Activated naive CD4-positive, alpha-beta T cell (primary cell): ENCODE data around the gene EMC10.

Experiments
- DNase-seq, 4 experiments: peaks; one replicate each; lab custom pipeline; 2025; lab: John Stamatoyannopoulos, UW

EMC10 gene

GRCh38 chr19:50497022-50497405 lies 20.7 kb downstream of the EMC10 start:
- DNase-seq: no peak

DNA sequence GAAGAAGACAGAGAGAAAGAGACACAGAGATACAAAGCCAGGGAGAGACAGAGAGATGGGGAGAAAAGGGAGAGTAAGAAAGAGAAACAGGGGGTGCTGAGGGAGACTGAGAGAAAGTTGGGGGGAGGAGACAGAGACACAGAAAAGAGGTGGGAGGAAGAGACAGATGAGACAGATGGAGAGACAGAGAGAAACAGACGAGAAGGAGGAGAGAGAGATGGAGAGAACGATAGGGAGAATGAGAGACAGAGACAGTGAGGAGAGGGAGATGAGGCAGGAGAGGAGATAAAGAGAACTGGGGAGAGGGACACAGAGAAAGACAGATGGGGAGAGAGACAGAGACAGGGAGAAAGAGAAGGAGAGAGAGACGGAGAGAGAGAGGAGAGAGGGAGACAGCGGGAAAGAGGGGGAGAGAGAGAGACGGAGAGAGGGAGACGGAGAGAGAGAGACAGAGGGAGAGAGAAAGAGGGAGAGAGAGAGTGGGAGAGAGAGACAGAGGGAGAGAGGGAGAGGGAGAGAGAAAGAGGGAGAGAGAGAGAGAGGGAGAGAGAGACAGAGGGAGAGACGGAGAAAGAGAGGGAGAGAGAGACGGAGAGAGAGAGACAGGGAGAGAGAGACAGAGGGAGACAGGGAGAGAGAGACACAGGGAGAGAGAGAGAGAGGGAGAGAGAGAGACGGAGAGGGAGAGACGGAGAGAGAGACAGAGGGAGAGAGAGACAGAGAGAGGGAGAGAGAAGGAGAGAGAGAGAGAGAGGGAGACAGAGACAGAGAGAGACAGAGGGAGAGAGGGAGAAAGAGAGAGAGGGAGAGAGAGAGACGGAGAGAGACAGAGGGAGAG lies 22.1 kb downstream of the EMC10 start:
- DNase-seq: no peak

DNA sequence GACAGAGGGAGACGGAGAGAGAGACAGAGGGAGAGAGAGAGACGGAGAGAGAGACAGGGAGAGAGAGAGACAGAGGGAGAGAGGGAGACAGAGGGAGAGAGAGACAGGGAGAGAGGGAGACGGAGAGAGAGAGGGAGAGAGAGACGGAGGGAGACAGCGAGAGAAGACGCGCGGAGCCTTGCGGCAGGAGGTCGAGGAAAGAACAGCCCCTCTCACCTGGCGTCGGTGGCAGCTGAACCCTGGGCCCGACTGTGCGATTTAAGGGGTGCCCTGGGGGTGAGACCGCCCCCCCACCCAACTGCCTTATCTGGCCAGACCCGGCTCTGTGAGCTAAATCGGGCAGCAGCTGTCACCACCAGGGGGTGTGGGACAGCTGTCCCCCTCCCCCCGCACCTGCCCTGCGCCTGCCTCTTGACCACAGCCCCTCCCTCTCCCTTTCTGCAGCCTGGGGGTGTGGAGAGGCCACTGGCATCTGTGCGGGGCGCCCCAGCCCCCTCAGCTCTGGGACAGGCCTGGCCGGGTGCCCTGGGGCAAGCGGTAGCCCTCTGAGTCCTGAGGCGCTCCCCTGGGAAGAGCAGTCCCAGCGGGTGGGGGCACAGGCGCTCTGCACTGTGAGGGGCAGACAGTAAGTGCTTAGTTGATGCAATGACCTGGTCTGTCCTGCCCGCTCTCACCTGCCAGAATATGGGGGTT lies 23.9 kb downstream of the EMC10 start:
- no peak for DNase-seq

DNA sequence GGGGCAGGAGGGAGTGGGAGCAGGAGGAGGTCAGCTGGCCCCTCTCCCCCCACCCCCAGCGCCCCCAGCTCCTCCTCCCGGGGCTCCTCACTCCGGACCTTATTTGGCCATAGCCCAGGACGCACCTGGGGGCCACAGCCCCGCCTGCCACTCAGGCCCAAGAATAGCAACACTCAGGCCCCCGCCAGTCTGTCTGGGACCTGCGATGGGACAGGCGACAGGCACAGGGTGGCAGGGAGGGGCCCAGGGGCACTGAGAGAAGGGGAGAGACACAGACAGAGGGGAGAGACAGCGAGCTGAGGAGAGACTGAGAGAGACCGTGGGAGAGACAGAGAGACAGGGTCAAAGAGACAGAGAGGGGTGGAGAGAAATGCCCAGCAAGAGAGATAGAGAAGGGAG lies 24.4 kb downstream of the EMC10 start:
- DNase-seq: no peak

- no peak for DNase-seq
Measured at GRCh38 chr19:50501186-50501567, 24.9 kb downstream of the EMC10 start.

DNA sequence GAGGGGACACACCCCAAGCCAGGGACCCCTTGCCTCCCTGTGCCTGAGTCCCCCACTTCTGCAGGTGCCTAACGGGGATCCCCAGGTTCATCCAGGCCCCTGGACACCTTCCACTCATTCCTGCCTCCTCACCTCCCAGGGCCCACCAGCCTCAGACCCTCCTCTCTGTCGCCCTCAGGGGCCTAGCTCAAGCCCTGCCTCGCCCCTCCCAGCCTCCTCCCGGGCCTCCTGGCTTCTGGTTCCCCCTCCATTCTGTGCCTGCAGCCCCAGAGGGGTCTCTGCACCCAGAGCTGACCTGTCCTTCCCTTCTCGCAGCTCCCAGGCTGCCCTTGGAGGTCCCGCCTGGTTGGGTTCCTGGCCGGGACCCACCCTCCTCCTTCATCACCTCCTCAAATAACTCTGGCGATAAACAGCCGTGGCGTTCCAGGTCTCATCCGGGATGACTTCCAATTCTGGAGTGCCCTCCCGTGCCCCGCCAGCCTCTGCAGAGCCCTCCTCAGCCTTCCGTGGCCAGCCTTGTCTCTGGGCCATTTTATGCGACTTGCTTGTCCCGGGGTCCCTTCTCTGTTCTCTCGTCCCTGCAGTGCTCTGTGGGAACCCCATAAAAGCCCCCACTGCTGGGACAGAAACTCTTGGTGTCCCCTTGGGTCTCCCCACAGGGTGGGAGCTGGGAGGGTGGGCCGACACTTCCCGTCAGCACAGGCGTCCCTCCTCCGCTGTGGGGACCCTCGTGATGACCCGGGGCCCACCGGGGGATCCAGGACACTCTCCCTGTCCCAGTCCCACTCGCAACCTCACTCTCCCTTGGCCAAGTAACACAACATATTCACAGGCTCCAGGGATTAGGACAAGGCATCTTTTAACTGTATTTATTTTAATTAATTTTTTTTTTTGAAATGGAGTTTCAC lies 25.5 kb downstream of the EMC10 start:
- DNase-seq: no peak

DNA sequence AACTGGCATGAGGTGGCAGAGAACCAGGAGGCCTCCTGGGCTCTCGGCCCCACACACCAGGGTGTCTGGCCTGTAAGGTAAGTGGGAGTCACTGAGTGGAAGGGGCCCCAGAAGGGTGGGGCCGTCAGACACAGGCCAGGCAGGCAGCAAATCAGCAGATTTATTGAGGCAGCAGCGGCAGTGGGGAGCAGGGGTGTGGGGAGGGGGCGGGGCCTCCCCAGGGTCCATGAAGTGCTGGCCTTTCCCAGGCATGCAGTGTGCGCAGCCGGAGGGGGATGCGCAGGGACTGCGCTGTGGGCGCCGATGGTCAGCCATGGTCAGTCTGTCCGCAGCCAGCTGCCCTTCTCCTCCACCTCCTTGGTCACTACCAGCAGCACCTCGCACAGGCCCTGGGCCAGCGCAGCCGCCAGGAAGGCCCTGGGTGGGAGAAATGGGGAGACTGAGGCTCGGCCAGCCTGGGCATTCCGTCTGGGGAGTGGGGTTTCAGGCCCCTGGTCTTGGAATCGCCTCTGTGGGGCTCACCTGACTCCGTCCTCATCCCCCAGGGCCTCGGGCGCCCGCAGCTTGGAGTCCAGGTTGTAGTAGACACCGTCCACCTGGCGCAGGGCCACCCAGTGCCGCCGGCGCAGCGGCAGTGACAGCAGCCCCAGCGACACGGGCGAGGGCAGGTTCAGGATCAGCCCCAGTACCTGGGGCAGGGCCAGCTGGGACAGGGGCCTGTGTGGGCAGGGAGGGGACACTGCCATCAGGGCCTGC lies 29.7 kb downstream of the EMC10 start:
- no peak for DNase-seq

- no peak for DNase-seq
Measured at GRCh38 chr19:50506700-50507099, 30.4 kb downstream of the EMC10 start.

DNA sequence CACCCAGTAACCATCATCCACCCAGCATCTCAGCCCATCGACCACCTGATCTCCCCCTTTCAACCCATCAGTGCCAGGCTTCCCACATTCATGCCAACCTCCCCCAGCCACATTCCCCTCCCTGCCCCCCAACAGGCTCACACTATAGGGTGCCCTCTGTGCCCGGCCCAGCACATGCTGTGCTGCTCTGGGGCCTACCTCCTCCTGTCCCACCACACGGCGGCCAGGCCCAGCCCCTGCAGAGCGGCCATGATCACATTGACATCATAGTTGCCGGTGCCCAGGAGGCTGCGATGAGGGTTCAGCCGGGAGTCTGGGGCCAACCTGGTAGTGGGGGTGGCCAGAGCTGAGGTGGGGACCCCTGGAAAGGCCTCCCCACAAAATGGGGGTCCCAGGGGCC lies 31.1 kb downstream of the EMC10 start:
- DNase-seq: no peak

- no peak for DNase-seq
Measured at GRCh38 chr19:50508843-50509190, 32.5 kb downstream of the EMC10 start.

GRCh38 chr19:50509366-50509765 lies 33.1 kb downstream of the EMC10 start:
- no peak for DNase-seq

GRCh38 chr19:50510121-50510670 lies 33.9 kb downstream of the EMC10 start:
- no peak for DNase-seq

GRCh38 chr19:50510700-50511068 lies 34.4 kb downstream of the EMC10 start:
- DNase-seq: no peak

GRCh38 chr19:50511069-50511822 lies 34.9 kb downstream of the EMC10 start, which contains the start of gene JOSD2:
Gene JOSD2, minus strand, starts transcription at chr19:50511191. Its CDS starts 760 bp downstream, at chr19:50510431.
- DNase-seq: peak; percentile 91 to 95 (median 92)

GRCh38 chr19:50512112-50512998 lies 36.0 kb downstream of the EMC10 start:
- DNase-seq: no peak

GRCh38 chr19:50512999-50513745 lies 36.9 kb downstream of the EMC10 start:
- DNase-seq: no peak

GRCh38 chr19:50513746-50514345 lies 37.5 kb downstream of the EMC10 start, which contains the start of gene ASPDH:
Gene ASPDH, minus strand, starts transcription at chr19:50513913. Its CDS starts 90 bp downstream, at chr19:50513823.
- no peak for DNase-seq
